Subcutaneous adipose tissue (tissue), 4 donors: Measurements from ENCODE around the gene PSMB3. TPM values are rescaled to one million over a fixed set of nuclear protein-coding genes. Genes with fewer than 3 reads are reported as not detected.

Source experiments
- CTCF ChIP-seq: fragments of 450-650 bp; IDR thresholded peaks from one replicate; pipeline ENCODE4 v1.5.1; 2016; ENCODE audit warnings: low read depth, mild to moderate bottlenecking, control low read depth, antibody characterized with exemption, moderate library complexity
- total RNA-seq, 4 donors: library from RNA; depleted of rRNA; stranded (reverse); fragments of >200 nt; gene quantifications; one replicate each; pipeline ENCODE4 v1.1.0, GENCODE V29; 2016

Gene PSMB3
- total RNA-seq, 4 donors from 2014 or later, result 78.4 to 216 (median 113) TPM

GRCh38 chr17:38711792-38712571 lies 40.6 kb upstream of the PSMB3 start:
- no peak for TF ChIP-seq CTCF

- no peak for TF ChIP-seq CTCF
Measured at GRCh38 chr17:38712593-38712992, 39.9 kb upstream of the PSMB3 start.

GRCh38 chr17:38713456-38714075 lies 39.0 kb upstream of the PSMB3 start:
- no peak for TF ChIP-seq CTCF

- TF ChIP-seq CTCF, result no peak
Measured at GRCh38 chr17:38715216-38715943, 37.2 kb upstream of the PSMB3 start.

GRCh38 chr17:38716368-38717005 lies 36.1 kb upstream of the PSMB3 start:
- no peak for TF ChIP-seq CTCF

GRCh38 chr17:38717139-38717745 lies 35.3 kb upstream of the PSMB3 start:
- TF ChIP-seq CTCF, result no peak
